OCI-LY1 (cell line): Measurements from ENCODE around the gene C10orf95.

ENCODE experiments used
- H2AFZ ChIP-seq: fragments of 200-600 bp; sonication (generic), shearing (Covaris generic); 2 replicates; pipeline ENCODE4 v1.6.0; 2014; ENCODE audit warnings: antibody characterized with exemption, mild to moderate bottlenecking, low read length
- H3F3A ChIP-seq: fragments of 200-600 bp; sonication (generic), shearing (Covaris generic); 2 replicates; pipeline ENCODE4 v1.6.0; 2014; ENCODE audit warnings: mild to moderate bottlenecking, antibody characterized with exemption, low read length, moderate library complexity; ENCODE audit not compliant: insufficient read depth
- H3K27ac ChIP-seq: fragments of 200-600 bp; sonication (generic); 2 replicates; pipeline ENCODE4 v1.5.1; 2014; ENCODE audit warnings: low read length, mixed run types, mild to moderate bottlenecking, low read depth; ENCODE audit not compliant: poor library complexity, severe bottlenecking
- H3K27me3 ChIP-seq: fragments of 200-600 bp; sonication (generic); 2 replicates; pipeline ENCODE4 v1.6.0; 2014; ENCODE audit warnings: antibody characterized with exemption, mild to moderate bottlenecking, low read length, moderate library complexity; ENCODE audit not compliant: insufficient read depth
- H3K36me3 ChIP-seq: fragments of 200-600 bp; sonication (generic); 2 replicates; pipeline ENCODE4 v1.6.1; 2014; ENCODE audit warnings: mild to moderate bottlenecking, antibody characterized with exemption, low read length, moderate library complexity, mixed read lengths; ENCODE audit not compliant: insufficient read depth
- H3K4me1 ChIP-seq: fragments of 200-600 bp; sonication (generic); 2 replicates; pipeline ENCODE4 v1.5.1; 2014; ENCODE audit warnings: mild to moderate bottlenecking, low read length, moderate library complexity; ENCODE audit not compliant: insufficient read depth, severe bottlenecking
- H3K4me2 ChIP-seq: fragments of 200-600 bp; sonication (generic), shearing (Covaris generic); 2 replicates; pipeline ENCODE4 v1.6.1; 2014; ENCODE audit warnings: low read length
- H3K4me3 ChIP-seq: fragments of 200-600 bp; sonication (generic); 2 replicates; pipeline ENCODE4 v1.5.1; 2014; ENCODE audit warnings: low read length, low read depth, mild to moderate bottlenecking, mixed read lengths; ENCODE audit not compliant: poor library complexity, severe bottlenecking
- H3K79me2 ChIP-seq: fragments of 200-600 bp; shearing (Covaris generic); 2 replicates; pipeline ENCODE4 v1.6.1; 2016; ENCODE audit warnings: mixed run types, low read length, mixed read lengths; ENCODE audit not compliant: insufficient read depth
- H3K9ac ChIP-seq: fragments of 200-600 bp; sonication (generic), shearing (Covaris generic); 2 replicates; pipeline ENCODE4 v1.6.1; 2014; ENCODE audit warnings: mild to moderate bottlenecking, low read length, mixed read lengths
- H3K9me2 ChIP-seq: fragments of 200-600 bp; sonication (generic), shearing (Covaris generic); 2 replicates; pipeline ENCODE4 v1.6.1; 2014; ENCODE audit warnings: low read depth, mild to moderate bottlenecking, low read length, mixed read lengths
- H3K9me3 ChIP-seq: fragments of 200-600 bp; shearing (Covaris generic); 2 replicates; pipeline ENCODE4 v1.6.1; 2014; ENCODE audit warnings: low read length, mixed read lengths
- H4K20me1 ChIP-seq: fragments of 200-600 bp; sonication (generic), shearing (Covaris generic); 2 replicates; pipeline ENCODE4 v1.6.0; 2016; ENCODE audit warnings: mild to moderate bottlenecking, low read length; ENCODE audit not compliant: insufficient read depth
- EZH2 ChIP-seq: fragments of 200-600 bp; sonication (generic), shearing (Covaris generic); IDR thresholded peaks from 2 replicates; pipeline ENCODE4 v1.8.0; 2017; ENCODE audit warnings: borderline replicate concordance, mixed run types, mild to moderate bottlenecking, antibody characterized with exemption, low read length, moderate library complexity, mixed read lengths
- TF ChIP-seq, protein P1 (sequence below): fragments of 200-600 bp; sonication (generic), shearing (Covaris generic); IDR thresholded peaks from 2 replicates; pipeline ENCODE4 v1.5.1; 2017; ENCODE audit warnings: mild to moderate bottlenecking, antibody characterized with exemption, low read length, moderate library complexity, mixed read lengths

Gene C10orf95

DNA sequence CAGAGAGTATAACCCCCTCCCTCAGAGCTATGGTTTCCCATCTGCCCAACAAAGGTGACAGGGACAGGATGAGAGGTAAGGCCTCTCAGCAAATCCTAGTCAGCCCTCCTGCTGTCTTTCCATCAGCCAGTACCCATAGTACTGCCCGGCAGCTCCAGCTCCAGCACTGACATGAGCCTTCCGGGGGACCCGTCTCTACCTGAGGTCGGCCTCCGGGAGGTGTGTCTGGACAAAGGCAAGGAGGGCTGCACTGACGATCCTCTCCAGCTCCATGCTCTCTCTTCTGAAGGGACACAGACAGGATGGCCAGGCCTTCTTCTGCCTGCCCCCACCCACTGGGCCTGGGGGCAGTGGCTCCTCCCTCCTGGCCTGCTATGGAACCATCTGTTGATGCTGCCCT is 26.4 kb downstream of the C10orf95 start:
- Histone ChIP-seq H3K27ac (no peak overlapping the region), H2AFZ (no peak overlapping the region), H4K20me1 (no peaks in the 10 kb centered on the region), H3K4me3 (no peak overlapping the region), H3F3A (no peaks in the 10 kb centered on the region), H3K27me3 (no peaks in the 10 kb centered on the region), H3K4me1 (peaks cover 19% of the 10 kb centered on the region), H3K9ac (no peak overlapping the region), H3K9me2 (no peaks in the 10 kb centered on the region), H3K4me2 (no peak overlapping the region), H3K79me2 (no peaks in the 10 kb centered on the region), H3K9me3 (no peaks in the 10 kb centered on the region), H3K36me3 (no peaks in the 10 kb centered on the region)
- no peak for TF ChIP-seq EZH2
- TF ChIP-seq, protein P1, sequence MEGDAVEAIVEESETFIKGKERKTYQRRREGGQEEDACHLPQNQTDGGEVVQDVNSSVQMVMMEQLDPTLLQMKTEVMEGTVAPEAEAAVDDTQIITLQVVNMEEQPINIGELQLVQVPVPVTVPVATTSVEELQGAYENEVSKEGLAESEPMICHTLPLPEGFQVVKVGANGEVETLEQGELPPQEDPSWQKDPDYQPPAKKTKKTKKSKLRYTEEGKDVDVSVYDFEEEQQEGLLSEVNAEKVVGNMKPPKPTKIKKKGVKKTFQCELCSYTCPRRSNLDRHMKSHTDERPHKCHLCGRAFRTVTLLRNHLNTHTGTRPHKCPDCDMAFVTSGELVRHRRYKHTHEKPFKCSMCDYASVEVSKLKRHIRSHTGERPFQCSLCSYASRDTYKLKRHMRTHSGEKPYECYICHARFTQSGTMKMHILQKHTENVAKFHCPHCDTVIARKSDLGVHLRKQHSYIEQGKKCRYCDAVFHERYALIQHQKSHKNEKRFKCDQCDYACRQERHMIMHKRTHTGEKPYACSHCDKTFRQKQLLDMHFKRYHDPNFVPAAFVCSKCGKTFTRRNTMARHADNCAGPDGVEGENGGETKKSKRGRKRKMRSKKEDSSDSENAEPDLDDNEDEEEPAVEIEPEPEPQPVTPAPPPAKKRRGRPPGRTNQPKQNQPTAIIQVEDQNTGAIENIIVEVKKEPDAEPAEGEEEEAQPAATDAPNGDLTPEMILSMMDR = no peak

DNA sequence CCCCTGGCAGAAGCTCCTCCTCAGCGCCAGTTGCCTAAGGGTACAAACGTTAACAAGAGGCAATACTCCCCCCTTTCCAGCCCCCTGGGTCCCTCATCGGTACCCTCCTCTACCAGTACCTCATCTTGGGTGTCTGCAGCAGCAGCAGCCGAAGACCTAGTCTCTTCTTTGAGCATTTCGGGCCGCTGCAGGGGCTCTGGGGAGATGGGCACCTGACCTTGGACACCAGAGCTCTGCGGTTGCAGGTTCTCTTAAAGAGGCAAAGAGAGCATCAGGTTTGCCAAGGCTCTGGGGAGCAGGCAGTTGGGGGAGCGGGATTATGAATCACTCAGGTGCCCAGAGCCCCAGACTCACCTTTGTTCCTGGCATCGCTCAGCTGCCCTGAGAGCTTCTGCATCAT is 27.2 kb downstream of the C10orf95 start:
- H3K4me1 ChIP-seq = peaks cover 26% of the 10 kb centered on the region
- H3K4me2 ChIP-seq = no peak overlapping the region
- no peaks in the 10 kb centered on the region for H3K27me3 ChIP-seq
- H3K9ac ChIP-seq = no peak overlapping the region
- no peaks in the 10 kb centered on the region for H3K36me3 ChIP-seq
- no peak for TF ChIP-seq EZH2
- TF ChIP-seq, protein P1 = no peak
- H3K79me2 ChIP-seq = no peaks in the 10 kb centered on the region
- no peaks in the 10 kb centered on the region for H3K9me3 ChIP-seq
- no peaks in the 10 kb centered on the region for H4K20me1 ChIP-seq
- no peaks in the 10 kb centered on the region for H3K9me2 ChIP-seq
- H3F3A ChIP-seq = no peaks in the 10 kb centered on the region
- H3K27ac ChIP-seq = no peak overlapping the region
- H2AFZ ChIP-seq = no peak overlapping the region
- H3K4me3 ChIP-seq = no peak overlapping the region

DNA sequence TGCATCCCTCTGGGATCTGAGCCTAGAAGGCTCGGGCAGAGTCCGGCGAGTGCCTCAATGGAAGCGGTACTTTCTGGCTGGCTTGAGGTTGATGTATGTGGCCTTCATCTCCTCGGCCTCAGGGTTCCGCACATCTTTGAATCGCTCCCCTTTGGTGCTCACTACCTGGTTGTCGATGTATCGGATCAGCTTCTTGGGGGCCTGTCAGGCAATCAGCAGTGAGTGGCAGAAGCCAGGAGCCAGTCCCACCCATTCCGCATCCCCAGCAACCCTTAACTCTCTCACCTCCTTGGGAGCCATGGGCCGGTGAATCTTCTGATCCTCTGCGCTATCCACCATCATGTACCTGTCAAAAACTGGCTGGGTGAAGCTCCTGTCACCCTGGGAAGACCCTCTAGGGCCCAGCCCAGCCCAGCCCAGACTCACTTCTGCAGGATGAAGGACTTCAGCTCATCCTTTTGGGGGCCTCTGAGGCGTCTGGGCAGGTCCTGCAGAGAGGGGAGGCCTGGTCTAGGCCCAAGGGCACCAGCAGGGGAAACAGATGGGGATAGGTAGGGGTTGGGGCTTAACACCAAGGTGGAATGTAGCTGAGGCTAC is 27.9 kb downstream of the C10orf95 start:
- Histone ChIP-seq H3K4me1 (peaks cover 28% of the 10 kb centered on the region), H3K4me2 (no peak overlapping the region), H3F3A (no peaks in the 10 kb centered on the region), H3K79me2 (no peaks in the 10 kb centered on the region), H3K9me3 (no peaks in the 10 kb centered on the region), H3K27me3 (no peaks in the 10 kb centered on the region), H3K9ac (no peak overlapping the region), H3K9me2 (no peaks in the 10 kb centered on the region), H3K4me3 (no peak overlapping the region), H3K36me3 (no peaks in the 10 kb centered on the region), H3K27ac (no peak overlapping the region), H2AFZ (no peak overlapping the region), H4K20me1 (no peaks in the 10 kb centered on the region)
- no peak for TF ChIP-seq EZH2
- TF ChIP-seq, protein P1 = no peak
